MG63 (cell line): Measurements from ENCODE around the gene SPATA21. TPM values are rescaled to one million over a fixed set of nuclear protein-coding genes. Genes with fewer than 3 reads are reported as not detected.
"Not testable (repeated sequence)": the region's sequence is repeated elsewhere in the genome, so short reads cannot be mapped to it uniquely, and the experiment has no call there.

Source experiments
- DNase-seq: peaks from one replicate; pipeline ENCODE4 v3.0.0-alpha.2; 2020
- H3K27me3 ChIP-seq: fragments of 250-450 bp; sonication (Bioruptor Pico); 2 replicates; pipeline ENCODE4 v1.5.1; 2020; ENCODE audit warnings: mild to moderate bottlenecking, moderate library complexity
- H3K36me3 ChIP-seq: fragments of 250-450 bp; sonication (Bioruptor Pico); 2 replicates; pipeline ENCODE4 v1.5.1; 2020; ENCODE audit warnings: mild to moderate bottlenecking, moderate library complexity
- H3K4me3 ChIP-seq: fragments of 250-450 bp; sonication (Bioruptor Pico); 2 replicates; pipeline ENCODE4 v1.5.1; 2020; ENCODE audit warnings: mild to moderate bottlenecking, moderate library complexity
- H3K9me3 ChIP-seq: fragments of 250-450 bp; sonication (Bioruptor Pico); 2 replicates; pipeline ENCODE4 v1.5.1; 2020; ENCODE audit warnings: mild to moderate bottlenecking, moderate library complexity
- total RNA-seq: library from RNA; depleted of rRNA; stranded (reverse); fragments of >200 nt; shearing (Covaris generic); gene quantifications from 2 replicates; pipeline ENCODE4 v1.2.3, GENCODE V29; 2014; ENCODE audit warnings: low replicate concordance

The SPATA21 gene
- total RNA-seq, 1 experiment from 2014 or later = not detected

GRCh38 chr1:16375521-16376340 is 61.5 kb downstream of the SPATA21 start:
- peak; percentile 42 for DNase-seq
- Histone ChIP-seq H3K9me3 (no peaks in the 10 kb centered on the region), H3K4me3 (no peak overlapping the region), H3K36me3 (peaks cover 30% of the 10 kb centered on the region), H3K27me3 (no peaks in the 10 kb centered on the region)

- Histone ChIP-seq H3K27me3 (no peaks in the 10 kb centered on the region), H3K4me3 (no peak overlapping the region), H3K36me3 (peaks cover 31% of the 10 kb centered on the region), H3K9me3 (no peaks in the 10 kb centered on the region)
- no peak for DNase-seq
These were observed 63.0 kb downstream of the SPATA21 start for GRCh38 chr1:16374266-16374665.

GRCh38 chr1:16372535-16373285 is 64.5 kb downstream of the SPATA21 start:
- no peak for DNase-seq
- Histone ChIP-seq H3K9me3 (no peaks in the 10 kb centered on the region), H3K4me3 (no peak overlapping the region), H3K27me3 (no peaks in the 10 kb centered on the region), H3K36me3 (peaks cover 34% of the 10 kb centered on the region)

GRCh38 chr1:16371725-16372124 is 65.5 kb downstream of the SPATA21 start:
- Histone ChIP-seq H3K9me3 (no peaks in the 10 kb centered on the region), H3K27me3 (no peaks in the 10 kb centered on the region), H3K4me3 (no peak overlapping the region), H3K36me3 (peaks cover 37% of the 10 kb centered on the region)
- no peak for DNase-seq

- Histone ChIP-seq H3K9me3 (no peaks in the 10 kb centered on the region), H3K27me3 (no peaks in the 10 kb centered on the region), H3K36me3 (peaks cover 28% of the 10 kb centered on the region), H3K4me3 (no peak overlapping the region)
- DNase-seq = no peak
These were observed 67.4 kb downstream of the SPATA21 start for GRCh38 chr1:16369821-16370220.

- Histone ChIP-seq H3K36me3 (peaks cover 22% of the 10 kb centered on the region), H3K4me3 (peak overlapping the region; percentile 99), H3K27me3 (no peaks in the 10 kb centered on the region), H3K9me3 (no peaks in the 10 kb centered on the region)
- DNase-seq = no peak
These were observed 69.0 kb downstream of the SPATA21 start for GRCh38 chr1:16367968-16368890.

GRCh38 chr1:16367258-16367967 is 69.8 kb downstream of the SPATA21 start:
- peaks cover 15% of the 10 kb centered on the region for H3K36me3 ChIP-seq
- DNase-seq = peak; percentile 87
- H3K4me3 ChIP-seq = peak overlapping the region; percentile 99
- no peaks in the 10 kb centered on the region for H3K27me3 ChIP-seq
- no peaks in the 10 kb centered on the region for H3K9me3 ChIP-seq

- no peaks in the 10 kb centered on the region for H3K27me3 ChIP-seq
These were observed 70.4 kb downstream of the SPATA21 start, which contains the start of gene SZRD1 for GRCh38 chr1:16366722-16367257. Gene SZRD1 (plus strand): TSS chr1:16367242. CDS start chr1:16367258, 16 bp downstream.

GRCh38 chr1:16365146-16365498 is 72.1 kb downstream of the SPATA21 start:
- not testable (repeated sequence) for H3K27me3 ChIP-seq, H3K36me3 ChIP-seq, H3K4me3 ChIP-seq, H3K9me3 ChIP-seq, DNase-seq

More at GRCh38 chr1:16366722-16367257, 70.4 kb downstream of the SPATA21 start, which contains the start of gene SZRD1:
- H3K9me3 ChIP-seq = no peaks in the 10 kb centered on the region
- peak within 1 kb of the TSS; percentile 99 for H3K4me3 ChIP-seq
- H3K36me3 ChIP-seq = peaks cover 12% of the 10 kb centered on the region
- peak; percentile 96 for DNase-seq

GRCh38 chr1:16356867-16357266 is 80.4 kb downstream of the SPATA21 start:
- no peak for DNase-seq
- no peak overlapping the region for H3K4me3 ChIP-seq
- H3K9me3 ChIP-seq = no peaks in the 10 kb centered on the region
- no peaks in the 10 kb centered on the region for H3K27me3 ChIP-seq
- H3K36me3 ChIP-seq = no peaks in the 10 kb centered on the region

- no peaks in the 10 kb centered on the region for H3K27me3 ChIP-seq
- no peak for DNase-seq
These were observed 82.6 kb downstream of the SPATA21 start for GRCh38 chr1:16354619-16355018.

GRCh38 chr1:16352842-16353535 is 84.2 kb downstream of the SPATA21 start:
- H3K9me3 ChIP-seq = no peaks in the 10 kb centered on the region
- no peaks in the 10 kb centered on the region for H3K27me3 ChIP-seq
- DNase-seq = no peak
- H3K4me3 ChIP-seq = peak overlapping the region; percentile 98
- no peaks in the 10 kb centered on the region for H3K36me3 ChIP-seq

More at GRCh38 chr1:16354619-16355018, 82.6 kb downstream of the SPATA21 start:
- no peaks in the 10 kb centered on the region for H3K9me3 ChIP-seq
- no peak overlapping the region for H3K4me3 ChIP-seq
- no peaks in the 10 kb centered on the region for H3K36me3 ChIP-seq

- no peaks in the 10 kb centered on the region for H3K9me3 ChIP-seq
- H3K4me3 ChIP-seq = peak within 1 kb of the TSS; percentile 98
- peak; percentile 91 for DNase-seq
- H3K36me3 ChIP-seq = no peaks in the 10 kb centered on the region
- H3K27me3 ChIP-seq = no peaks in the 10 kb centered on the region
These were observed 85.0 kb downstream of the SPATA21 start, which contains the start of gene FBXO42 for GRCh38 chr1:16351994-16352841. Gene FBXO42 (minus strand): TSS chr1:16352480. CDS start chr1:16315418, 37,062 bp downstream.

- H3K4me3 ChIP-seq = peak overlapping the region; percentile 98
- H3K9me3 ChIP-seq = no peaks in the 10 kb centered on the region
- DNase-seq = no peak
- H3K36me3 ChIP-seq = no peaks in the 10 kb centered on the region
- no peaks in the 10 kb centered on the region for H3K27me3 ChIP-seq
These were observed 85.7 kb downstream of the SPATA21 start for GRCh38 chr1:16351456-16351993.
